ENCODE results near the gene DLG2.

GRCh38 chr11:85232559-85232958 lies 394.6 kb downstream of the DLG2 start:
- TF ChIP-seq POLR2A (IDR thresholded peaks at IDR 0.05) (no peak), CTCF (IDR thresholded peaks at IDR 0.05) (no peak)
